ENCODE measurements around the gene GCDH.

DNA sequence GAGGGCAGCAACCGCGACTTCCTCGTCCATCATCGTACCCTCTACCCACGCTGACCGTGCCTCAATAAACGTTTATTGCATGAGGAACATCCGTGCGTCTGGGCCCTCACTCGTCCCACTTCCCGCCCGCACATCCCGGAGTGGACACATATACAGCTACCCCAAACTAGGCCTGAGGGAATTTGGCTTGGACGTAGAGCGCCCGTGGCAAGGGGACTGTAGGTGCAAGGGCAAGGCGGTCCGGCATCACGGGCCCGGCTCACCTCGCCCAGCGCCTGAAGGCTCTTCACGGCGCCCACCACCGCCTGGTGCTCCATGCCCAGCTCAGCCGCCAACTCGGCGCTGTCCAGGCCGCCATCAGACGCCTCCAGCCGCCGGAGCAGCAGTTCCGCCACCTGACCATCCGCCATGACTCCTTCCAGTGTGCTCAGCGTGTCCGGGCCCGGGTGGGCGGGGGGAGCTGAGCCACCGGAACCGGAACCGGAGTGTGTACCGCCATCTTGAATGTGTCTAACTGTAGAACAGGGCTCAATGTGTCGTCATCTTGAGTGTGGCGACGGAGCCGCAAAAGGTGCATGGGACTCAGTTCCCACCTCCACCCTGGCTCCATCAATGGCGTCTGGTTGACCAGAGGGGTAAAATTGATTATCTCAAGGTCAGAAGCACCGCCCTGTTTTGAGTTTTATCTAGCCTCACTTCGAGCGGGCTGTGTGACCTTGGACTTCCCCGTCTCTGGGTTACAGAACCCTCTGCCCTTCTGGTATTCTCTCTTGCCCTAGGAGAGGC, 42.5 kb downstream of the GCDH start, which contains the start of gene FARSA:
- TF ChIP-seq CTCF (IDR thresholded peaks at IDR 0.05; ENCODE audit: low read length) (no peak), EZH2 (optimal IDR thresholded peaks at IDR 0.05; ENCODE audit: low read depth, low read length) (no peak), EZH2phosphoT487 (IDR thresholded peaks at IDR 0.05; ENCODE audit: low read length) (no peak)

Measured in MM.1S (cell line).